Ramos (cell line): Measurements from ENCODE around the gene STARD3.
"Not testable (repeated sequence)": the region's sequence is repeated elsewhere in the genome, so short reads cannot be mapped to it uniquely, and the experiment has no call there.

ENCODE experiments used
- in situ Hi-C: fragments of 300-500 bp; cut with MboI; formaldehyde crosslinking; loops from one replicate; pipeline ENCODE4 v1.14.3; 2022; ENCODE audit warnings: low sequenced_read_pairs; ENCODE audit not compliant: unreplicated experiment

STARD3 gene

DNA sequence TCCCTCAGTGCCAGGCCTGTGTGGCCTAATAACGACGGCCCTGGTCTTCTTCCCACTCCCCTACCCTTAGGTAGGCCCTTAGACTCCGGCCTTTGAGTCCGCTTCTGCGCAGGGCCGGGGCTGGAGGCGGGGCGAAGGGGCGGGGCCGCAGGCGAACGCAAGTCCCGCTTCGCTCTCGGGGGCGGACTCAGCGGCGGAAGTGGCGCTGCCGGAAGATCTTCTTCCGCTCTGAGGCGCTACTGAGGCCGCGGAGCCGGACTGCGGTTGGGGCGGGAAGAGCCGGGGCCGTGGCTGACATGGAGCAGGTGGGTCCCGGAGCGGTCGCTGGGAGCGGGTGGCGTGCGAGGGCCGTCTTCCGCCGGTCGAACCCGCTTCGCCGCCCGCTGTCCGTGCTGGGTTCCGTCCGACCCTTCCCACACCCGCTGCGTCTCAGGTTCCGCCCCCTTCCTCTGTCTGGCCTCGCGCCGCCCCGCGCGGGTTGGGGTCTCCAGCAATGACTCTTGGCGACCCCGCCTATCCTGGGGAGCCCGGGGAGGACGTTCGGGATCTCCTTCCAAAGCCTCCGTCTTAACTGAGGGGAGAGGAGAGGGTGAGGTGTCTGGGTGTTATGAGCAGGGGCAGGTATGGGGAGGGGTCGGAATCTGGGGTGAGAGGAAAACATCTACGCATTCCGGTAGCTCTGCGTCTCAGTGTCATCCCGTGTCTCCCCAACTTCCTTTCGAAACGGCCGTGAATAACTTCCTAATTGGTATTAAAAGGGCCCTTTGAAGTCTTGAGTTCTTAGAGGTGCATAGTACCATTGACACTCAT is at the start of gene STARD3:
STARD3 (plus strand) TSS at position 218 of the 810 bp plus-strand sequence. CDS start 16,388 bp downstream, outside the sequence.
- in situ Hi-C loops, result no loop called here

DNA sequence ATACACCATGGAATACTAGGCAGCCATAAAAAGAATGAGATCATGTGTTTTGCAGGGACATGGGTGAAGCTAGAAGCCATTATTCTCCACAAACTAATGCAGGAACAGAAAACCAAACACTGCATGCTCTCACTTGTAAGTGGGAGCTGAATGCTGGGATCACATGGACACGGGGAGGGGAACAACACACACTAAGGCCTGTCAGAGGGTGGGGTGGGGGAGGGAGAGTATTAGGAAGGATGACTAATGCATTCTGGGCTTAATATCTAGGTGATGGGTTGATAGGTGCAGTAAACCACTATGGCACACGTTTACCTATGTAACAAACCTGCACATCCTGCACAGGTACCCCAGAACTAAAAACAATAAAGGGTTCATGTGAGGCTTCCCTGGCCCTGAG is 46.8 kb upstream of the STARD3 start:
- in situ Hi-C loops, result not testable (repeated sequence)

DNA sequence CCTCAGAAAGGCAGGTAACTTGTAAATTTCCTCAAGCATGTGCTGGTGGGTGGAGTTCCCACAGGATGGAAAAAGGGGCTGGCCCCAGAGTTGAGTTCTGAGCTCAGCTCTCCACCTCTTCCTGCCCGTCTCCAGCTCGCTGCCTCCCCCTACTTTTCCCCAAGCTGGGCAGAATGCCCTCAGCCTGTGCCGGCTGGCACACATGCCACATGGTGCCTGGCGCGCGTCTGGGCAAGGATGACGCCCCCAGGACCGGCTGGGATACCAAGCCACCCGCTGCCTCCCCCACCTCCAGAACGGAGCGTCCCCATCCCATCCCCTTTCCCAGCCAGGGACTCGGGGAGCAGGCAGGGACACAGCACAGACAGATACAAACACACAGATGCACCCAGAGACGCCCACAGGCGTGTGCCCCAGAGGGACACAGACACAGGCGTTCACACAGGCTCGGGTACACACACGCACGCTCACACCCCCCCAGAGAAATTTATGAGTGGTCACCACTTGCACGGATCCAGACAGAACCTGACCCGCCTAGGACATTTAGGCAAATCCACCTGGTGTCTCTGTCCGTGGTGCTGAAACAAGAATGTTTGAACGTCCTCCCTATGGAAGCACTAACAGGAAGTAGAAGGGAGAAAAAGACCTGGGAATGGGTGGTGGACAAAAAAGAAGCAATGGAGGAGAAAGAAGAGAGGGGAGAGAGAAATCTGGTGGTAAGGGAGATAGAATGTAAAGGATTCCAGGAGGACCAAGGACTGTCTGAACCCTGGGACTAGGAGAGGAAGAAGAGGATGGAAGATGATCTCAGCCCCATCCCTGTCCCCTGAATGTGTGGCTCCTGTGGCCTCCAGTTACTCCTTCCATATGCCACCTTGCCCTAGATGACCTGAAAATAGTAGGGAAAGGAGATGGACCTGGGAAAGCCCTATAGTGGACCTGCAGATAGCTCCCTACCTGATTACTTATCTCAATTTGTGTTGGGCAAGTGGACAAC is 44.7 kb upstream of the STARD3 start:
- in situ Hi-C loops, result no loop called here

DNA sequence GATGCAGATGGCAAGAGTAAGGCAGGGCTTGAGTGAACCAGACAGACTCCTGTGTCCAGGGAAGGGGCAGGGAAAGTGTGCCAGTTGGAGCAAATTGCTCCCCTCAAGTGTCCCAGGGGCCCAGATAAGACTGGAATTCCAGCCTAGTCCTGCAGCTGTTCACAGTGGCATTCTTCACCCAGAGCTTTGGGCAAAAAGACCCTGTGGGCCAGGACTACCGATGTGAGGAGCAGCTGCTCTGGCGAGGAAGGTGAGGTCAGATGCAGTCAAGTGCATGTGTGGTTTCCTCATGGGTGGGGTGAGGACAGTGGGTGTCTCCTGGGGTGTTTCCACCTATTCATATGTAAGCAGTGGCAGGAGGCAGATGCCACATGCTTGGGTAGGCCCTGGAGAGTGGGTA is 43.6 kb upstream of the STARD3 start:
- in situ Hi-C loops, result no loop called here

DNA sequence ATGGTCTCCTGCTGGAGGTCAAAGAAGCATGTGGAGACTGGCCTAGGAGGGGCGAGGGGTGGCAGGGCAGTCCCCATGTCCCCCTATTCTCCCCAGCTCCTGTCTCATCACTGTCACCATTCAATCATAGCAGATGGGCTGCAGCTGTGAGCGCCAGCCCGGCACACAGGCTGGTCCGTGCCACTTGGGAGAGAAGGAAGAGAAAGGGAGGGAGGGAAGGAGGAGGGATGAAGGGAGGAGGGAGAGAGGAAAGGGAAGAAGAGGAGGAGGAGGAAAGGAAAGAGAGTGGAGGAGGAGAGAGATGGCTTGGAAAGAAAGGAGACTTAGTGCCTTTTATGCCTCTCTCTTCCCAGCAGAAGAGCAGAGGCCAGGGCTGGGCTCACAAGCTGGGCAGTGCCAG is 41.6 kb upstream of the STARD3 start:
- in situ Hi-C loops, result no loop called here

DNA sequence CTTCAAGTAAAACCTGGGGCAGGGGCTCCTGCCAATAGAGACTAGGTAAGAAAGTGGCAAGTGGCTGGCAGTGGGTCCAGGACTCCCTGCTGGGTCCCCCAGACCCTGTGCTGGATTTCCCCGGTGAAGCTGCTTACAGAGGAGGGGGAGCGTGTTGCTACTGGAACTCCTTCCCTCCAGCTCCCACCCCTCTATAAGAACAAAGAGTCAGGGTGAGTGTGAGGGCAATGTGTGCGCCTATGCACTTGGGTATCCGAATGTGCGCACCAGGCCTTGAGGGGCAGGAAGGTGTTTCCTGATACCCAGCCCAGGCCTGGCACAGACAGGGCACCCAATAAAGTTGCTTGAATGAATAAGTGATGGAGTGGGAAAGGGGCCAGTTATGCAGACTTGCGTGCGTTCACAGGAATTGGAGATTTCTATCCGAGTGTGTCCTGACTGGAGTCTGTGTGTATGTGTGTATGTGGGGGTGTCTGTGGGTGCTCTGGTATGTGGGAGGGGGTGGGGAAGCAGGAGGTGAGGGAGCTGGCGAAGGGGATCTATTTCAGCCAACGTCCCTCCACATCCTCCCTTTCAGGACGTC is 40.9 kb upstream of the STARD3 start:
- in situ Hi-C loops, result no loop called here

DNA sequence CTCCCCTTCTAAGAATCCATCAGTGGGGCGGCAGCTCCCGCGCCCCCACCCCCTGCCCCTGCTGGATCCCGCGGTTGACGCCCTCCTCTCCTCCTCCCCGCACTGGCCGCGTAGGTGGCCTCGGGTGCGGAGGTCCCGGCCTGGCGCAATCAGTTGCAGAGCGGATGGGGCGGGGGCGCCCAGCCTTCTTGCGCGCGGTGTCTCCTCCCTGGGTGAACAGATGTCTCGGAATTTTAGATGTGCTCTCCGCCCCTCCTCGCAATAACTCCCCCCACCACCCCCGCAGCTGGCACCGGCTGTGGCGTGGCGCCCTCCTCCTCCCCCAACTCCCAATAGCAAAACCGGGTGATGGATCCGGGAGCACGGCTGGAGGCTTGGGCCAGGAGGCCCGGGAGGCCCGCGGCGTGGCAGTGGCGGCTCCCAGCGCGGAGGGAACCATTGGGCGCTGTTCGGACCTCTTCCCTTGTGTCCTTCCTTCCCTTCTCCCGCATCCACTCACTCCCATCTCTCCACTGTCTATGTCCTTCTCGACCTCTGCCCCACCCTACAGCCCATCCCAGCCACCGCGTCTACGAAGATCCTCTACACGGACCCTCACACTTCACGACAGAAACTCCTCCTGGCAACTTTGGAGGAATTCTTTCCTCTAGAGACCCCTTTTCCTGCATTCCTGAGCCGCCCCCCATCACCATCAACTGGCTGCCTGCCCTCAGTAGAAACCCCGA is 40.2 kb upstream of the STARD3 start:
- in situ Hi-C loops, result no loop called here

DNA sequence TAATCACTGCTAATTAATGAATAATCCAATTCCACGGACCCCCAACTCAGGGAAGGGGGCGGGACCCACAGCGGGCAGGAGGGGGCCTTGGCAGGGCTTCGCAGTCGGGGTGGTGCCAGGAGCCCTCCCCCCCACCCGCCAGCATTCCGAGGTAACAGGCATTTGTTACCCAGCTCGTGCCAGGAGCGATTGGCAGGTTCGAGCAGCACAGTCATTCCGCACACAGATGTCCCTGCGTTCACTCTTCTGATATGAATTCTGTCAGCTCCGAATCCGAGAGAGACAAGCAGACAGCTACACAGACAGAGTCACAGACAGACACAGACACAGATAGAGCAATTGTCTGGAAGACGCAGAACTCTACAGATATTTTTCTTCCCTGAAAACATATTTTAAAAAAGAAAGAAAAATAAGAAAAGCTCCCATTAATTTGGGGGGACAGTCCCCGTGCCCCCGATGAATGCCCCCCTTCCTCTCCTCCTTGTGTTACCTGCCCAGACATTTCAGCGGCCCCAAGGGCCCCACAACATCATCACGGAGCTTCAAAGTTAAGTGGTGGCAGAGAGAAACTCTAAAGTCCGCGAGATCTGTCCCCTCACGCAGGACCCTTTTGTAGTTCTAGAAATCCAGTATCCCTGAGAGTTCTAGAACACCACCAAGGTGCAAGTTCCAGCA is 39.4 kb upstream of the STARD3 start:
- in situ Hi-C loops, result no loop called here

DNA sequence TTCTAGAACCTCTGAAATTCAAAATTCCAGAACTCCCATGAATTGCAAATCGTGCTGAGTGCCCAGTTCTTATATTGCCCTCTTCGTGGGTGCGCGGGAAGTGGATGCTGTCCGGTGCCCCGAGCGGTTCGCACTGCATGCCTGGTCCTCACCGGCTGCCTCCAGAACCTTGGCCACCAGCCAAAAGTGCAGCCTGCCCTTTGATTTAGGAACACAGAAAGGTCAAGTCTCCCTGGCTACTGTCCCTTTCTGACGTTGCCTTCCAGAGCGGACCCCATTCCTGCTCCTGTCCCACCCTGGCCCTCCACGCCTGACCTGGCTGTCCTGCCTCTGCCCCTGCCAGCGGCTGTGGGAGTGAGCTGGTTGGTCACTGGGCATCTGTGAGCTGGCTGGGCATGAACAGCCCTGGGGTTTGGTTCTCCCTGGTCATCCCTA is 38.9 kb upstream of the STARD3 start:
- in situ Hi-C loops, result no loop called here

DNA sequence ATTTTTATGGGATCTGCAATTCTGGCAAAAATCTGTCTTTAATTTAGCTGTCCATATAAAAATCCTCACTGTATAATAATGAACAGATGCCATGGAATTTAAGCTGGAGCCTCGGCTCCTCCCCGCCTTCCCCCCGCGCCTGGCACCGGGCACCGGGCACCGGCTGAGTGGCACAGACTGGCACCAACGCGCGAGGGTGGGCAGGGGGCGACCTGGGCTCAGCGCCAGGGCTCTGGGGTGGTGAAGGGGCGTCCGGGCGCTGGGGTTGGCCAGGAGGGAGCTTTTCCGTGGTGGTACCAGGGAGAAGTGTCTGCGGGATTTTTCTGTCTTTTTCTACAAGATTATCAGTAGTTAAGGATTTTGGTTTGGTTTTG is 38.3 kb upstream of the STARD3 start:
- in situ Hi-C loops, result no loop called here

DNA sequence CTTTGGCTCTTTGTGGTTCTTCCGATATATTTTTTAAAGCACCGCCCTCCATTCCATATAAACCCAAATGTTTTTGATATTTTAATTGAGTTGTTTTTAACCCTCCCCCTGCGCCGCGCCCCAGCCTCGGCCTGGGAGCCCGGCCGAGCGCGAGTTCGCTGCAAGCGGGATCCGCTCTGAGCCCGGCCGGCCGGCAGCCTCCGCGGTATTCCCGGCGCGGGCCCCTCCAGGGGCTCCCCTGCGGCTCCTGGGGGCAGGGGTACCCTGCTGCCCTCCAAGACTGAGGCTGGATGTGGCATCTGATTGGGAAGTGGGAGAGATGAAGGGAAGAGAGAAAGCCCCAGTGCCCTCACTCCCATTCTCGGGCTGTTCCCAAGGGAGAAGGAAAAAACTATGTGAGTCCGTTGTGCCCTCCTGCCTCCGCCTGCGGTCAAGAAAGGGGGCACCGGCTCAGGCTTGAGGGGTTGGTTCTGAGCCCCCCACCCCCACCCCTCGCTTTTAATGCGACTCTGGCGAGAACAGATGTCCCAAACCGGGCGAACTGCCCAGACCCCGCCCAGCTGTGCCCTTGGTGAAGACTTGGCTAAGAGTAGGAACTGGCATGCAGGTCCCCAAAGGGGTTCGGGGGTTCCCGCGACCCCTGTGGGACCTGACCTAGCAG is 37.8 kb upstream of the STARD3 start:
- in situ Hi-C loops, result no loop called here

DNA sequence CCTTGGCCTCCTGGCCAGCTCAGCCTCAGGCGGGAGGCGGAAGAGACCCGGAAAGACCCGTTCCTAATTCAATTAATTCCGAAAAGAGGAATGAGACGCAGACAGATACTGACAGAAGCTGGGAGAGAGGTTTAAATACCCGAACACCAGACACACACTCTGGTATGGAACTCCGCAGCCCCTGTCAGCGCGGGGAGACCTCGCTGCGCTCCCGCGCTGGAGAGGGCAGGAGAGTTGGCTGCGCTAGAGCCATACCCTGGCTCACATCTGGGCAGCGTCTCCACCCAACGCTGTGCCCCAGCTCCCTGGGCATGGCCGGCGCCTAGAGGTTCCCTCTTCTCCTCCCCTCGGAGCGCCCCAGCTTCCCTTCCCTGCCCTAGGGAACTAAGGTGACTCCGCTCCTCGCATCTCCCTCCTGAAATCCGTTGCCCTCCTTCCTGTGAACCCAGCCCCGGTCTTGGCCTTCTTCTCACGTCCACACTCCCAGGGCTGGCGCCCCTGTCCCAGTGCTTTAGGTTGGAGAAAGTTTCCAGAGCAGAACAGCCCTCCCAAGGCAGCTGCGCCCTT is 37.2 kb upstream of the STARD3 start:
- in situ Hi-C loops, result no loop called here

DNA sequence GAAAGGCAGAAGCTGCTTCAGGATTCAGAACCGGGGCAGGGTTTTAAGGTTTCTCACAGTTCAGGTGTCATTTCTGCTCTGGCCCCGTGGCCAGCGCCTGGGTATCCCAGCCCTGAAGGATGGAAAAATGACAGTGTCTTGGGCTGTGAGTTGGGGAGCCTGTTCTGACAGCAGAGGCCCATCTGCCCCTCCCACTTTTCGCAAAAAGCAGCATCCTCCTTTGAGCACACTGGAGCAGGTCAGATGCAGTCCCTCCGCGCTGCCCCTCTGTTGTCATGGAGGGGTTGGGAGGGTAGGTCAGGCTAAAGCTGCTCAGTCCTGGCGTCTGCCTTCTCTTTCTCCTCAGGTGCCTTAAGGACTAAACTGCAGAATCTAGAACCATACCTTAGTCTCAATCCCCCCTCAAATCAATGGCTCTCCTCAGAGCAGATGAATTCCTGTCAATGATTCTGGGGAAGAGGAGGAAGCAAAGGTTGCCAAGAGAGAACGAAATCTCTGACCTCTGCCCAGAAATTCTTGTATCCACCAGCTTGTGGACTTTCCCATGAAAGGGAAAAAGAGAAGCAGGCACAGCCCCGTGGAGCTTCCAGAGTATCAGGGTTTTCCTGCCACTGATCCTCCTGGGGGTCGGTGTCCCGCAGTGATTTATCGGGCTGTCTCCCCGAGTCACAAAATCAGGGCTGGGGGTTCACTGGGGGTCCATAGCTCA is 36.5 kb upstream of the STARD3 start:
- in situ Hi-C loops, result no loop called here

DNA sequence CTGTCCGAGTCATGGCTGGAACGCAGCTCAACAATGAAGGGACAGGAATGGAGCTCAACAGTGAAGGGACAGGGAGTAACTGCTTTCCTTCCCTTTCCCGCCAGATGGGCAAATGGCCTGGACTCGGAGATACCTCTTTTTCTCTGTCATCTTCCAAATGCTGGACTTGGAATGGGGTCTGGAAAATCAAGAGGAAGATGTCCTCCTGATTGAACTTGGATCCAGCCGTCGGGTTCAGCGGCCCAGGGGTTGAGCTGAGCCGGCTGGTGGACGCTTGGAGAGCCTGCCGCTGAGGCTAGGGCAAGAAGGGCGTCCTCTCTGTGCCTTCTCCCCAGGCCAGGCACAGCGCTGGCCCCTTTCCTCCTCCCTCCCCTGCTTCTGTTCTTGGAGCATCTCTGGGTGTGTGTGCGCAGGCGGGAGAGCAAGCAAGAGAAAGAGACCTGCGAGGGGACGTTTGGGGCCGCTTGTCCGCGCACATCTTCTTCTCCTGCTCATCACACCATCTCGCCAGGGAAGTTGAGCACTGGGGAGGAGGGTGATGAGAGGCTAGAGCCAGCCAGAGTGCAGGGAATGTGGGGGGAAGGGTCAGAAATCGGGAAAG is 35.8 kb upstream of the STARD3 start:
- in situ Hi-C loops, result no loop called here

DNA sequence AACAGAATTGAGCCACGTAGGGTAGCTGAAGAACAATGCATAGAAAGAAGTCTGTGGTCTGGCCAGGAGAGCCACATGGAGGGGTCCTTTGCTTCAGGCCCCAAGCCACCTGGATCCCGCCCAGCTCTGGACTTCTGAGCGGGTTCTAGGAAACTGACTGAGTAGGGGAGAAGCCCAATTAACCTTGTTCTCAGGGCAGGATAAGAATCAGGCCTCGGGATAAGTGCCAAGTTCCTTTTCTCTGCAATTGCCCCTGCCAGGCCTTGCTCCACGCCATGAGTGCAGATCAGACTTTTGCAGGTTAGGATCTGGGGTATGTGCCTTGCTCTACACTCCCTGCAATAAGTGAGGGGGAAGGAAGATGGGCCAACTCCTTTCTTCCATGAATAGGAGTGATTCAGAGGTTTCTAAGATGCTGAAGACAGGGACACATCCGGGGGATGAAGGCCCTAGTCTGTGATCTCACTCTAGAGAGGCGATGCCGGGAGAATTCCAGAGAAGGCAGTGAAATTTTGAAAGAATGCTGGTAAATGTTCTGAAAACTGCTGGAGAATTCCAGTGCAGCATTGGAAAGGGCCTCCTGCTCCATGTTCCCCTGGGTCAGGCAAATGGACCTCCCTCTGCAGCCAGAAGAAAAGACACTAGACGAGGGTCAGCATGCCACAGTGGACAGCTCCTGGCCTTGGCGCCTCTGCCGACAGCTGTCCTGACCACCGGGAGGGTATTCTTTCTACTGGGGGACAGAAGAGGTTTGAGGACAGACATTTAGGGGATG is 35.0 kb upstream of the STARD3 start:
- in situ Hi-C loops, result no loop called here

DNA sequence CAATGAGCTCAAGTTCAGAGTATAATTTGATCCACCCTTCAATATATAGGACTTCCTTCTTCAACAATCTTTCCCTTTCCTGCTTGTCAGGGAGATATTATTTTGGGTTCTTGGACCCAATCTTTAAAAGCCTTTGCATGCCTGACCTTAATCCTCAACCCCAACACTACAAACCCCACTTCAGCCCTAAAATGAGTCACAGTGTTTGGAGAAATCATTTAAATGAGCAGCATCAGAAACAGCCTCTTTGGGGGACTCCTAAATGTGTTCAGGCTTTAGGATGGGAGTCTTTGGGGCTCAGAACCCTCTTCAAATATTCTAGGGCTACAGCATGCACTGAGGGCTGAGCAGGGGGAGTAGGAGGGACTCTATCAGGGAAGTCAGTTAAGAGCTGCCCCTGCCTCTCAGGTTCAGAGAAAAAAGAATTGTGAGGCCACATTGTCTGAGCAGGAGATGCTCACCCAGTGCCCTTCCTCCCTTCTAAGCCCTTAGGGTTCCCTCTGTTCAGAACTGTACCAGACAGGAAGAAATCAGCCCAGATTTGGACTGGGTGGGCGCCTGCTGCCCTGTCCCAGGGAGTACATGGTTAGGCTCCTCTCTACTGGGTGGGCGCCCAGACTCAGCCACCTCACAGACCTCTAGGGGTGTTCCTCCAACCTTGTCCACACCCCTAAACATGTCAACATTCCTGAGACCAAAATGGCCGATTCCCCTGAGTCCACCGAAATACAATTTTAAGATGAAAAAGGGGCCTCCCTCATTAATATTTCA is 34.2 kb upstream of the STARD3 start:
- in situ Hi-C loops, result no loop called here
